ENCODE results near the gene S1PR5. TPM values are rescaled to one million over a fixed set of nuclear protein-coding genes. Genes with fewer than 3 reads are reported as not detected.

S1PR5 gene
- total and polyA plus RNA-seq, 9 of the 15 experiments (the other 6 are each of a cell fraction or from before 2014, with no cell fraction given): 0.03 to 0.54 (median 0.35) TPM; not detected in 4

GRCh38 chr19:10565567-10566407 lies 48.5 kb upstream of the S1PR5 start, which contains the start of gene KRI1 (continued):
- no peak for TF ChIP-seq PHF21A (IDR thresholded peaks at IDR 0.05; ENCODE audit: borderline replicate concordance, low read depth)
- peak; percentile 90 for TF ChIP-seq MAX (CRISPR knock-in tag; IDR thresholded peaks at IDR 0.05)
- peak; percentile 90 for TF ChIP-seq MYC (IDR thresholded peaks at IDR 0.05; ENCODE audit: low read depth, low read length)
- peak; percentile 79; the same call in 1 of the 2 replicates for TF ChIP-seq MYC (CRISPR knock-in tag; IDR thresholded peaks at IDR 0.05; ENCODE audit: borderline replicate concordance, low read depth)
- peak; percentile 93 for TF ChIP-seq RB1 (IDR thresholded peaks at IDR 0.05; ENCODE audit: low read depth)
- TF ChIP-seq SRSF7 (optimal IDR thresholded peaks at IDR 0.05; ENCODE audit: low read depth, low read length): no peak
- TF ChIP-seq ZNF143 (CRISPR knock-in tag; IDR thresholded peaks at IDR 0.05): no peak
- peak; percentile 59; the same call in 1 of the 2 replicates for TF ChIP-seq SMAD4 (CRISPR knock-in tag; conservative IDR thresholded peaks at IDR 0.05)
- TF ChIP-seq ID3 (CRISPR knock-in tag; IDR thresholded peaks at IDR 0.05): no peak
- TF ChIP-seq ID3 (tag; IDR thresholded peaks at IDR 0.05): 0 out of 2 replicates have a peak, but pooled peaks have one; percentile 26
- no peak for TF ChIP-seq PBX2 (CRISPR knock-in tag; IDR thresholded peaks at IDR 0.05; ENCODE audit: low read depth)
- no peak for TF ChIP-seq PBX2 (tag; conservative IDR thresholded peaks at IDR 0.05; ENCODE audit: low read depth)
- peak; percentile 55 to 91 (median 86) for TF ChIP-seq YY1 (IDR thresholded peaks at IDR 0.05; ENCODE audit: borderline replicate concordance in 1 of 3, control insufficient read depth in 1 of 3, extremely low read depth in 1 of 3, insufficient read depth in 3 of 3, insufficient read length in 1 of 3, insufficient replicate concordance in 2 of 3, low read depth in 1 of 3, low read length in 2 of 3)
- TF ChIP-seq BRD4 (IDR thresholded peaks at IDR 0.05): no peak
- TF ChIP-seq RBM15 (IDR thresholded peaks at IDR 0.05; ENCODE audit: insufficient read depth, low read length): no peak
- TF ChIP-seq SRF (CRISPR knock-in tag; IDR thresholded peaks at IDR 0.05): peak in 1 of 2 experiments; percentile 68; a peak in 1 of 4 replicates
- TF ChIP-seq CUX1 (CRISPR knock-in tag; IDR thresholded peaks at IDR 0.05): no peak
- TF ChIP-seq ZFP36 (IDR thresholded peaks at IDR 0.05; ENCODE audit: low read depth, low read length, partially characterized antibody): no peak

Measured in K562 (cell line).